Suprapubic skin (tissue), 3 donors: ENCODE results near the gene ATG5.

Source experiments
- POLR2A ChIP-seq, 2 donors: fragments of 450-650 bp; IDR thresholded peaks; one replicate each; pipeline ENCODE4 v1.6.1; 2017; ENCODE audit warnings: antibody characterized with exemption in 2 of 2, mild to moderate bottlenecking in 2 of 2, moderate library complexity in 2 of 2
- TF ChIP-seq, protein P1 (sequence below), 2 donors: fragments of 200-600 bp in 1 of 2; fragments of 450-650 bp in 1 of 2; sonication (generic) in 1 of 2; IDR thresholded peaks; one replicate each; pipeline ENCODE4 v1.5.1; 2016 to 2019; ENCODE audit warnings: antibody characterized with exemption in 2 of 2, mild to moderate bottlenecking in 1 of 2, moderate library complexity in 1 of 2

DNA sequence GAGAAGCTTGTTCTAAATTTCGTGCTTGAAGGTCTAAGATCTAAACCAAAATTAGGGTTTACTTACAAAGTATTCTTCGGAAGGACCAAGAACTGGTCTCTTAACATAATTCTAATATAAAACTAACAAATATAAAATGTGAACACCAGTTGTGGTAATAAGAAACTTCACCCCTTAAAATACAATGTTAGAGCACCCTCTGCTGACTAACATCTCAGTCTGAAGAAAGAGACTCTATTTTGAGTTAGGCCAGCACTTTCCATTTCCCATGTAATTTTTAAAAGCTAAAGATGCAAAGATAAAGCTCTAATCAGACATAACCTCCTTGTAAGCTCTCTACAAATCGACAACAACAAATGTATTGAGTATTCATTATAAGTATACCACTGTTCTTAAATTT lies 24.6 kb downstream of the ATG5 start:
- TF ChIP-seq POLR2A (IDR thresholded peaks at IDR 0.05): no peak
- TF ChIP-seq, protein P1, sequence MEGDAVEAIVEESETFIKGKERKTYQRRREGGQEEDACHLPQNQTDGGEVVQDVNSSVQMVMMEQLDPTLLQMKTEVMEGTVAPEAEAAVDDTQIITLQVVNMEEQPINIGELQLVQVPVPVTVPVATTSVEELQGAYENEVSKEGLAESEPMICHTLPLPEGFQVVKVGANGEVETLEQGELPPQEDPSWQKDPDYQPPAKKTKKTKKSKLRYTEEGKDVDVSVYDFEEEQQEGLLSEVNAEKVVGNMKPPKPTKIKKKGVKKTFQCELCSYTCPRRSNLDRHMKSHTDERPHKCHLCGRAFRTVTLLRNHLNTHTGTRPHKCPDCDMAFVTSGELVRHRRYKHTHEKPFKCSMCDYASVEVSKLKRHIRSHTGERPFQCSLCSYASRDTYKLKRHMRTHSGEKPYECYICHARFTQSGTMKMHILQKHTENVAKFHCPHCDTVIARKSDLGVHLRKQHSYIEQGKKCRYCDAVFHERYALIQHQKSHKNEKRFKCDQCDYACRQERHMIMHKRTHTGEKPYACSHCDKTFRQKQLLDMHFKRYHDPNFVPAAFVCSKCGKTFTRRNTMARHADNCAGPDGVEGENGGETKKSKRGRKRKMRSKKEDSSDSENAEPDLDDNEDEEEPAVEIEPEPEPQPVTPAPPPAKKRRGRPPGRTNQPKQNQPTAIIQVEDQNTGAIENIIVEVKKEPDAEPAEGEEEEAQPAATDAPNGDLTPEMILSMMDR (IDR thresholded peaks at IDR 0.05): peak; percentile 26 to 31
